ENCODE results near the gene OPRPN.

- TF ChIP-seq CTCF (IDR thresholded peaks at IDR 0.05) (no peak), EZH2phosphoT487 (IDR thresholded peaks at IDR 0.05) (no peak), EZH2 (IDR thresholded peaks at IDR 0.05) (no peak)
Observed at GRCh38 chr4:70367813-70368212, 29.9 kb upstream of the OPRPN start.
